Fibroblast of peridontal ligament (primary cell): ENCODE measurements around the gene MKI67.
"Not testable (repeated sequence)": the region's sequence is repeated elsewhere in the genome, so short reads cannot be mapped to it uniquely, and the experiment has no call there.

Experiments used
- DNase-seq: peaks from one replicate; pipeline ENCODE4 v3.0.0-alpha.2; 2010; ENCODE audit errors: extremely low read depth

MKI67 gene

GRCh38 chr10:128147669-128148068, 21.4 kb upstream of the MKI67 start:
- peak; percentile 71 for DNase-seq

GRCh38 chr10:128147064-128147463, 20.8 kb upstream of the MKI67 start:
- no peak for DNase-seq

- DNase-seq: no peak
Observed at GRCh38 chr10:128144547-128144946, 18.3 kb upstream of the MKI67 start.

GRCh38 chr10:128143531-128143930, 17.3 kb upstream of the MKI67 start:
- DNase-seq: no peak

- no peak for DNase-seq
Observed at GRCh38 chr10:128140425-128140824, 14.2 kb upstream of the MKI67 start.

- DNase-seq: not testable (repeated sequence)
Observed at GRCh38 chr10:128138429-128138828, 12.2 kb upstream of the MKI67 start.

GRCh38 chr10:128137877-128138276, 11.7 kb upstream of the MKI67 start:
- no peak for DNase-seq

- peak; percentile 21 for DNase-seq
Observed at GRCh38 chr10:128130051-128130450, 3.8 kb upstream of the MKI67 start.

- DNase-seq: no peak
Observed at GRCh38 chr10:128128582-128128981, 2.4 kb upstream of the MKI67 start.

- peak; percentile 10 for DNase-seq
Observed at GRCh38 chr10:128125416-128125943, 743 bp downstream of the MKI67 start.

GRCh38 chr10:128124813-128125403, 1.3 kb downstream of the MKI67 start:
- DNase-seq: no peak

GRCh38 chr10:128123846-128124245, 2.4 kb downstream of the MKI67 start:
- peak; percentile 22 for DNase-seq

- peak; percentile 8 for DNase-seq
Observed at GRCh38 chr10:128122931-128123330, 3.3 kb downstream of the MKI67 start.

GRCh38 chr10:128121750-128122412, 4.3 kb downstream of the MKI67 start:
- DNase-seq: no peak

- DNase-seq: no peak
Observed at GRCh38 chr10:128116851-128117615, 9.2 kb downstream of the MKI67 start.

GRCh38 chr10:128116187-128116586, 10.0 kb downstream of the MKI67 start:
- no peak for DNase-seq

- no peak for DNase-seq
Observed at GRCh38 chr10:128115356-128115755, 10.9 kb downstream of the MKI67 start.

GRCh38 chr10:128114901-128115300, 11.3 kb downstream of the MKI67 start:
- DNase-seq: no peak

GRCh38 chr10:128113026-128113425, 13.2 kb downstream of the MKI67 start:
- DNase-seq: no peak

GRCh38 chr10:128111696-128112095, 14.5 kb downstream of the MKI67 start:
- no peak for DNase-seq

- no peak for DNase-seq
Observed at GRCh38 chr10:128110339-128110738, 15.9 kb downstream of the MKI67 start.

GRCh38 chr10:128109707-128110106, 16.5 kb downstream of the MKI67 start:
- DNase-seq: no peak

- no peak for DNase-seq
Observed at GRCh38 chr10:128105383-128105782, 20.8 kb downstream of the MKI67 start.
